Measurements from ENCODE around the gene GATAD2A. TPM values are rescaled to one million over a fixed set of nuclear protein-coding genes. Genes with fewer than 3 reads are reported as not detected.
A peak's percentile ranks its signal among the peaks of the same experiment; 100 is the strongest.
"Not testable (repeated sequence)": the region's sequence is repeated elsewhere in the genome, so short reads cannot be mapped to it uniquely, and the experiment has no call there.

Gene GATAD2A
- 100 to 1,000 TPM; 100 to 126 TPM for total RNA-seq

- peaks cover 1 to 2% of the 10 kb centered on the region in 2 donors for H3K36me3 Mint-ChIP-seq (ENCODE audit: insufficient read depth in 2 of 2)
- H3K27ac Mint-ChIP-seq = peak within 1 kb of the TSS; percentile 95
- ATAC-seq (replicated peaks in 1 of 2) (peak; percentile 76 to 78), DNase-seq (peak; percentile 91 to 97)
- H3K4me3 Mint-ChIP-seq = peak within 1 kb of the TSS; percentile 90 to 99
- H3K9me3 Mint-ChIP-seq = no peaks in the 10 kb centered on the region
- H3K4me1 Mint-ChIP-seq (ENCODE audit: low read depth) = peaks cover 74% of the 10 kb centered on the region
- no peaks in the 10 kb centered on the region for H3K27me3 Mint-ChIP-seq (ENCODE audit: low read depth)
Measured at GRCh38 chr19:19404879-19405860, at the start of gene GATAD2A. Gene GATAD2A, plus strand, starts transcription at chr19:19405675. Its CDS starts 59,671 bp downstream, at chr19:19465346.

GRCh38 chr19:19356500-19356899 is 49.0 kb upstream of the GATAD2A start:
- peaks cover 7% of the 10 kb centered on the region for H3K4me1 Mint-ChIP-seq (ENCODE audit: low read depth)
- no peak overlapping the region for H3K4me3 Mint-ChIP-seq
- H3K27ac Mint-ChIP-seq = no peak overlapping the region
- no peak for DNase-seq
- no peaks in the 10 kb centered on the region for H3K9me3 Mint-ChIP-seq
- ATAC-seq (replicated peaks in 1 of 2) = no peak
- H3K36me3 Mint-ChIP-seq (ENCODE audit: insufficient read depth in 2 of 2) = peaks cover 0 to 5% of the 10 kb centered on the region in 2 donors
- H3K27me3 Mint-ChIP-seq (ENCODE audit: low read depth) = no peaks in the 10 kb centered on the region

DNA sequence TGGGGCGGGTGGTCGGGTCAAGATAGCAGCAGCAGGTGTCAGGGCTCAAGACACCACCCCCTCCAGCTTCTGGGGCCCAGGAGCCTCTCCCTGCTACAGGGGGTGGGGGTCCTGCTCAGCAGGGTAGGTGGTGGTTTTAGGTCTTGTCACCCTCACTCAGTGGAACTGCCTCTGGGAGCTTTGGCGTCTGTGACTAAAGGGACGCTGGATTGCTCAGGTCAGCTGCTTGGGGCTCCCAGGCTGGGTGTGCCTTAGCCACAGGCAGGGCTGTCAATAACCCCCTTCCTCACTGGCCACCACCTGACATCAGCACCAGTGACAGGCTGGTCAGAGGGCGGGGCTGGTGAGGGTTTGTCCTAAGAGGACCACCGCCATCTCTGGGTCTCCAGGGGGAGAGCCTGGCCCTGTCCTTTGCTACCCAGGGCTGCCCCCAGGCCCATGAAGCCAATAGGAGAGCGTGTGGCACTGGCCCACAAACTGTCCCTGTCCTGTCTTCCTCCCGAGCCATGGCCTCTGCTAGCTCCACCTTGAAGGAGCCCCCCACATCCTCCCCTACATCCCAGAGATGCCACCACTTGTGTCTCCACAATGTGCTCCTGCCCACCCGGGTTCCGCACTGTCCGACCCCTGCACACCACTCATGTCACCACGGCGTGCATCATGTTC is 48.4 kb upstream of the GATAD2A start:
- no peak overlapping the region for H3K4me3 Mint-ChIP-seq

DNA sequence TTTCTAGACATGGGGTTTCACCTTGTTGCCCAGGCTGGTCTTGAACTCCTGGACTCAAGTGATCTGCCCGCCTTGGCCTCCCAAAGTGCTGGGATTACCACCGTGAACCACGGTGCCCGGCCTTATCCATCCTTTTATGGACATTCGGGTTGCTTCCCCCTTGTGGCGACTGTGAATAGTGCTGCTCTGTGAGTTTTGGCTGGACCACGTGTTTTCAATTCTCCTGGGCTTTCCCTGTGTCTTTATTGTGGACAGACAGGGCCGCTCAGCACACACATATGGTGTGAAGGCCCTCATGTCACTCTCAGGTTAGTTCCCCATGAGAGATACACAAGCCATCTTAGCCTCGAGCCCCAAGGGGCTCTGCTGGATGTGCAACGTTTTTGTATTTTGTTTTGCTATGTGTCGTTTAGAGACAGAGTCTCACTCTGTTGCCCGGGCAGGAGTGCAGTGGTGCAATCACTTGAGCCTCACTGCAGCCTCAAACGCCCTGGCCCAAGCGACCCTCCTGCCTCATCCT is 44.3 kb upstream of the GATAD2A start:
- H3K4me3 Mint-ChIP-seq = peak overlapping the region; percentile 54 to 55
- DNase-seq (peak; percentile 73 to 79), ATAC-seq (replicated peaks in 1 of 2) (peak; percentile 75 to 76)
- H3K27ac Mint-ChIP-seq = peak overlapping the region; percentile 46
- H3K9me3 Mint-ChIP-seq = no peaks in the 10 kb centered on the region
- H3K36me3 Mint-ChIP-seq (ENCODE audit: insufficient read depth in 2 of 2) = peaks cover 0 to 3% of the 10 kb centered on the region in 2 donors
- peaks cover 26% of the 10 kb centered on the region for H3K4me1 Mint-ChIP-seq (ENCODE audit: low read depth)
- no peaks in the 10 kb centered on the region for H3K27me3 Mint-ChIP-seq (ENCODE audit: low read depth)

More for the DNA sequence above, 48.4 kb upstream of the GATAD2A start:
- no peaks in the 10 kb centered on the region for H3K9me3 Mint-ChIP-seq
- peaks cover 0 to 5% of the 10 kb centered on the region in 2 donors for H3K36me3 Mint-ChIP-seq (ENCODE audit: insufficient read depth in 2 of 2)
- H3K27ac Mint-ChIP-seq = no peak overlapping the region
- no peaks in the 10 kb centered on the region for H3K27me3 Mint-ChIP-seq (ENCODE audit: low read depth)
- DNase-seq = no peak
- peaks cover 11% of the 10 kb centered on the region for H3K4me1 Mint-ChIP-seq (ENCODE audit: low read depth)
- ATAC-seq (replicated peaks in 1 of 2) = no peak

DNA sequence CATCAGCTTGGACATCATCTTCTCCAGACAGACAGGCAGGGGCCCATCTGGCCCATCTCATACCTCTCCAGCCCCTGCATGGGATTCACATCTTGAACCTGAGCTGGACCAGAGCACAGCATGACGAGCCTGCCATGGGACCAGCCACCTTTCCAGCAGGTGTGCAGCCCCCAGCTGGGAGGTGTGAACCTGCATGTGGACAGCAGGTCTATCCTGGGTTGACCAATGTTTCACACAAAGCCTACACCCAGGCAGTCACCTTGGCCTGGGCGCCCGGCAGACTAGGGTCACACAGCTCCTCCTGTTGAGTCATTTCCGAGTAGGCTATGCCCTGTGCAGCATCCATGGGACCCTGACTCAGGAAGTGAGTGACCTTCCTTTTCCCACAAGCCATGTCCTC is 43.4 kb upstream of the GATAD2A start:
- no peak for ATAC-seq (replicated peaks in 1 of 2)
- Mint-ChIP-seq H3K4me1 (ENCODE audit: low read depth) (peaks cover 34% of the 10 kb centered on the region), H3K36me3 (ENCODE audit: insufficient read depth in 2 of 2) (peaks cover 0 to 3% of the 10 kb centered on the region in 2 donors)

GRCh38 chr19:19366434-19367396 is 38.8 kb upstream of the GATAD2A start:
- Mint-ChIP-seq H3K27ac (peak overlapping the region; percentile 0), H3K4me3 (peak overlapping the region; percentile 55 to 60), H3K27me3 (ENCODE audit: low read depth) (no peaks in the 10 kb centered on the region), H3K36me3 (ENCODE audit: insufficient read depth in 2 of 2) (no peaks in the 10 kb centered on the region), H3K4me1 (ENCODE audit: low read depth) (peaks cover 27% of the 10 kb centered on the region), H3K9me3 (no peaks in the 10 kb centered on the region)
- DNase-seq (peak; percentile 80 to 86), ATAC-seq (replicated peaks in 1 of 2) (peak; percentile 88 to 90)

More for the DNA sequence above, 43.4 kb upstream of the GATAD2A start:
- Mint-ChIP-seq H3K4me3 (no peak overlapping the region), H3K27ac (peak overlapping the region; percentile 76), H3K27me3 (ENCODE audit: low read depth) (no peaks in the 10 kb centered on the region), H3K9me3 (no peaks in the 10 kb centered on the region)
- DNase-seq = no peak

DNA sequence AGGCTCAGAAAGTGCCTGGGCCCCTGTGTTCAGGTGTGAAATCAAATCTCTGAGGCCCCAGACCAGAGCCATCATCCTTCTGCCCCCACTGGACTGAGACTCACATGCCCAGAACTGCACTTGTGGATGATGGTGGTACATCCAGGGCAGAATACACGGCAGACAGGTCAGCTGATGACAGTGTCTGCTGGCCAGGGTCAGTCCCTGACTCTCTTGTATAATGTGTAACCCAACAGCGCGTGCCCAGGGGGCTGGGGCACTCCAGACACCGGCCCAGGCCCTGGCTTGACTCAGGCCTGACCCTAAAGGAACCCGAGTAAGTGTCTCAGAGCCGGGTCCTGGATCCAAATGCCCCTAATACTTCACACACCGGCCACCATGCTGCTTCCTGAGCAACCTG is 37.4 kb upstream of the GATAD2A start:
- no peaks in the 10 kb centered on the region for H3K36me3 Mint-ChIP-seq (ENCODE audit: insufficient read depth in 2 of 2)
- H3K27ac Mint-ChIP-seq = no peak overlapping the region

GRCh38 chr19:19371059-19371458 is 34.4 kb upstream of the GATAD2A start:
- H3K27ac Mint-ChIP-seq = no peak overlapping the region
- no peaks in the 10 kb centered on the region for H3K36me3 Mint-ChIP-seq (ENCODE audit: insufficient read depth in 2 of 2)
- no peak for ATAC-seq (replicated peaks in 1 of 2)
- no peak for DNase-seq
- no peaks in the 10 kb centered on the region for H3K27me3 Mint-ChIP-seq (ENCODE audit: low read depth)
- peaks cover 18% of the 10 kb centered on the region for H3K4me1 Mint-ChIP-seq (ENCODE audit: low read depth)
- no peaks in the 10 kb centered on the region for H3K9me3 Mint-ChIP-seq
- no peak overlapping the region for H3K4me3 Mint-ChIP-seq

More for the DNA sequence above, 37.4 kb upstream of the GATAD2A start:
- ATAC-seq (replicated peaks in 1 of 2) (no peak), DNase-seq (no peak)
- peaks cover 29% of the 10 kb centered on the region for H3K4me1 Mint-ChIP-seq (ENCODE audit: low read depth)
- H3K4me3 Mint-ChIP-seq = no peak overlapping the region
- no peaks in the 10 kb centered on the region for H3K9me3 Mint-ChIP-seq
- H3K27me3 Mint-ChIP-seq (ENCODE audit: low read depth) = no peaks in the 10 kb centered on the region

DNA sequence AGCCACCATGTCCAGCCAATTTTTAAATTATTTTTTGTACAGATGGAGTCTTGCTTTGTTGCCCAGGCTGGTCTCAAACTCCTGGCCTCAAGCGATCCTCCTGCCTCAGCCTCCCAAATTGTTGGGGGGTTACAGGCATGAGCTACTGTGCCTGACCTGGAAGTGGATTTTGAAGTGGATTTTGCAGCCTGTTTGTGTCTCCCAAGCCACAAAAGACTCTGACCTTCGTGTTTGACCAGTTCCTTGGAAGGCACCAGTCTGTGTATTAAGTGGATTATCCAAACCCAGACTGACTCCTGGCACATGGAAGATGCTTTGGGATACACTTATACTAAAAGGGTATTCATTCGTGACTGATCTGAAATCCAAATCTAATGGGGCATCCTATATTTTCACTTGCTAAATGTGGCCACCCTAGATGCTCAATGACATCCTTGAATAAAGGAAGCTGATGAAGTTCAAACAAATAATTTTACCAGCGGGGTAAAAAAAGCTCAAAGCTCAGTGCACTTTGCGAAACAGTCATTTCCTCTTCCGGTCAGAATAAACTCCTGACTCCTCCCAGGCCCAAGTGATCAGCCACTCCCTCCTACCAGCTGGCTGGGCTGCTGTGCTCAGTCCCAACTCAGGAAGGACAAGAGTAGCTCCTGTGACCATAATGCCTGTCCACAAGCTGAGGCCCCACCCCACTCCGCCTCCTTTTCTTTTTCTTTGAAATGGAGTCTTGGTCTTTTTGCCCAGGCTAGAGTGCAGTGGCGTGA is 32.6 kb upstream of the GATAD2A start:
- Mint-ChIP-seq H3K4me3 (peak overlapping the region; percentile 55 to 75), H3K27me3 (ENCODE audit: low read depth) (no peaks in the 10 kb centered on the region), H3K9me3 (no peaks in the 10 kb centered on the region), H3K4me1 (ENCODE audit: low read depth) (peaks cover 9% of the 10 kb centered on the region), H3K27ac (peak overlapping the region; percentile 93), H3K36me3 (ENCODE audit: insufficient read depth in 2 of 2) (no peaks in the 10 kb centered on the region)
- DNase-seq (peak; percentile 27 to 59), ATAC-seq (replicated peaks in 1 of 2) (peak; percentile 72 to 98)

GRCh38 chr19:19379527-19379926 is 25.9 kb upstream of the GATAD2A start:
- DNase-seq (no peak), ATAC-seq (replicated peaks in 1 of 2) (no peak)
- no peak overlapping the region for H3K4me3 Mint-ChIP-seq
- no peaks in the 10 kb centered on the region for H3K27me3 Mint-ChIP-seq (ENCODE audit: low read depth)
- H3K36me3 Mint-ChIP-seq (ENCODE audit: insufficient read depth in 2 of 2) = no peaks in the 10 kb centered on the region
- no peaks in the 10 kb centered on the region for H3K4me1 Mint-ChIP-seq (ENCODE audit: low read depth)
- no peak overlapping the region for H3K27ac Mint-ChIP-seq
- H3K9me3 Mint-ChIP-seq = no peaks in the 10 kb centered on the region

GRCh38 chr19:19380316-19380715 is 25.2 kb upstream of the GATAD2A start:
- not testable (repeated sequence) for ATAC-seq (replicated peaks in 1 of 2); DNase-seq; H3K4me3 Mint-ChIP-seq; H3K9me3 Mint-ChIP-seq; H3K4me1 Mint-ChIP-seq (ENCODE audit: low read depth); H3K27ac Mint-ChIP-seq; H3K36me3 Mint-ChIP-seq (ENCODE audit: insufficient read depth in 2 of 2); H3K27me3 Mint-ChIP-seq (ENCODE audit: low read depth)
